GM10248 (cell line): ENCODE results near the gene ASIC2.

Source experiments
- CTCF ChIA-PET: fragments of 300-600 bp; sonication (Branson Sonifier 250); formaldehyde crosslinking; extraction: SDS; loops from one replicate; lab custom pipeline; 2021; ENCODE audit warnings: antibody characterized with exemption; lab: Yijun Ruan, JAX
- POLR2A ChIA-PET: fragments of 350-650 bp; sonication (Branson Sonifier 250); formaldehyde crosslinking; extraction: SDS; loops from one replicate; lab custom pipeline; 2020; ENCODE audit warnings: antibody characterized with exemption; lab: Yijun Ruan, JAX
- DNase-seq: peaks from one replicate; pipeline ENCODE4 v3.0.0; 2012; ENCODE audit errors: extremely low spot score
- CTCF ChIP-seq: IDR thresholded peaks from 2 replicates; pipeline ENCODE4 v1.5.1; 2012; ENCODE audit warnings: mild to moderate bottlenecking, low read depth; ENCODE audit errors: extremely low read depth, missing control alignments, control extremely low read depth

The ASIC2 gene

GRCh38 chr17:33071656-33072055, 221.4 kb downstream of the ASIC2 start:
- CTCF ChIA-PET, result interaction anchor here (1.4 kb wide), 1 partner anchor 22 kb away, joined by 4 read pairs; no protein-coding TSS in a partner anchor
- DNase-seq, result no peak

GRCh38 chr17:33057564-33057963, 235.5 kb downstream of the ASIC2 start:
- no peak for DNase-seq
- CTCF ChIA-PET, result interaction anchor here (1.5 kb wide), 1 partner anchor 8 kb away, joined by 5 read pairs; no protein-coding TSS in a partner anchor
- POLR2A ChIA-PET, result no interaction called here
- no peak for TF ChIP-seq CTCF

More at GRCh38 chr17:33071656-33072055, 221.4 kb downstream of the ASIC2 start:
- no peak for TF ChIP-seq CTCF
- POLR2A ChIA-PET, result no interaction called here

GRCh38 chr17:33056399-33057146, 236.5 kb downstream of the ASIC2 start:
- CTCF ChIA-PET, result interaction anchor here (1.3 to 1.6 kb wide), 2 partner anchors 9 to 18 kb away, joined by 6 to 8 read pairs; no protein-coding TSS in a partner anchor
- no peak for TF ChIP-seq CTCF

GRCh38 chr17:33055746-33056145, 237.3 kb downstream of the ASIC2 start:
- no peak for DNase-seq
- ChIA-PET CTCF (interaction anchor here (1.3 to 1.6 kb wide), 2 partner anchors 8 to 17 kb away, joined by 6 to 8 read pairs; no protein-coding TSS in a partner anchor), POLR2A (no interaction called here)
- no peak for TF ChIP-seq CTCF

More at GRCh38 chr17:33056399-33057146, 236.5 kb downstream of the ASIC2 start:
- POLR2A ChIA-PET, result no interaction called here
- DNase-seq, result no peak

GRCh38 chr17:33055171-33055611, 237.9 kb downstream of the ASIC2 start:
- CTCF ChIA-PET, result interaction anchor here (1.6 kb wide), 1 partner anchor 17 kb away, joined by 6 read pairs; no protein-coding TSS in a partner anchor
- TF ChIP-seq CTCF, result no peak
- no peak for DNase-seq
- POLR2A ChIA-PET, result no interaction called here

GRCh38 chr17:33054412-33054811, 238.7 kb downstream of the ASIC2 start:
- no peak for DNase-seq
- TF ChIP-seq CTCF, result no peak
- ChIA-PET CTCF (interaction anchor here (0.9 kb wide), 1 partner anchor 19 kb away, joined by 3 read pairs; no protein-coding TSS in a partner anchor), POLR2A (no interaction called here)
